GM19193 (cell line): ENCODE results near the gene CAMTA1.

Experiments
- POLR2A ChIP-seq: IDR thresholded peaks from 4 replicates; pipeline ENCODE4 v1.6.1; 2011; ENCODE audit not compliant: insufficient read depth, insufficient read length; ENCODE audit errors: extremely low read depth

Gene CAMTA1

GRCh38 chr1:6823793-6824192, 38.5 kb downstream of the CAMTA1 start:
- TF ChIP-seq POLR2A, result no peak

GRCh38 chr1:6824665-6825368, 39.6 kb downstream of the CAMTA1 start:
- no peak for TF ChIP-seq POLR2A

- no peak for TF ChIP-seq POLR2A
Measured at GRCh38 chr1:6825828-6826227, 40.6 kb downstream of the CAMTA1 start.

- no peak for TF ChIP-seq POLR2A
Measured at GRCh38 chr1:6827079-6827478, 41.8 kb downstream of the CAMTA1 start.

- no peak for TF ChIP-seq POLR2A
Measured at GRCh38 chr1:6827630-6828165, 42.4 kb downstream of the CAMTA1 start.

- TF ChIP-seq POLR2A, result no peak
Measured at GRCh38 chr1:6831366-6831765, 46.1 kb downstream of the CAMTA1 start.

- no peak for TF ChIP-seq POLR2A
Measured at GRCh38 chr1:6832531-6833188, 47.4 kb downstream of the CAMTA1 start.

GRCh38 chr1:6833804-6834203, 48.5 kb downstream of the CAMTA1 start:
- TF ChIP-seq POLR2A, result no peak

- no peak for TF ChIP-seq POLR2A
Measured at GRCh38 chr1:6834366-6834765, 49.1 kb downstream of the CAMTA1 start.

GRCh38 chr1:6835139-6835538, 49.9 kb downstream of the CAMTA1 start:
- TF ChIP-seq POLR2A, result no peak

GRCh38 chr1:6842301-6842700, 57.0 kb downstream of the CAMTA1 start:
- no peak for TF ChIP-seq POLR2A

- TF ChIP-seq POLR2A, result no peak
Measured at GRCh38 chr1:6848816-6849215, 63.6 kb downstream of the CAMTA1 start.

GRCh38 chr1:6850537-6850936, 65.3 kb downstream of the CAMTA1 start:
- no peak for TF ChIP-seq POLR2A

- no peak for TF ChIP-seq POLR2A
Measured at GRCh38 chr1:6852136-6852890, 67.1 kb downstream of the CAMTA1 start.

GRCh38 chr1:6854166-6854565, 68.9 kb downstream of the CAMTA1 start:
- no peak for TF ChIP-seq POLR2A

GRCh38 chr1:6857831-6858230, 72.6 kb downstream of the CAMTA1 start:
- TF ChIP-seq POLR2A, result no peak

- no peak for TF ChIP-seq POLR2A
Measured at GRCh38 chr1:6858596-6858995, 73.3 kb downstream of the CAMTA1 start.
